ENCODE results near the gene LEPR.

GRCh38 chr1:65440322-65440900 lies 19.9 kb downstream of the LEPR start:
- TF ChIP-seq CTCF (IDR thresholded peaks at IDR 0.05; ENCODE audit: insufficient read depth, low read length, poor library complexity, severe bottlenecking) (no peak), EZH2phosphoT487 (conservative IDR thresholded peaks at IDR 0.05; ENCODE audit: low read length) (no peak)
